Measurements from ENCODE around the gene PKD1L1.

DNA sequence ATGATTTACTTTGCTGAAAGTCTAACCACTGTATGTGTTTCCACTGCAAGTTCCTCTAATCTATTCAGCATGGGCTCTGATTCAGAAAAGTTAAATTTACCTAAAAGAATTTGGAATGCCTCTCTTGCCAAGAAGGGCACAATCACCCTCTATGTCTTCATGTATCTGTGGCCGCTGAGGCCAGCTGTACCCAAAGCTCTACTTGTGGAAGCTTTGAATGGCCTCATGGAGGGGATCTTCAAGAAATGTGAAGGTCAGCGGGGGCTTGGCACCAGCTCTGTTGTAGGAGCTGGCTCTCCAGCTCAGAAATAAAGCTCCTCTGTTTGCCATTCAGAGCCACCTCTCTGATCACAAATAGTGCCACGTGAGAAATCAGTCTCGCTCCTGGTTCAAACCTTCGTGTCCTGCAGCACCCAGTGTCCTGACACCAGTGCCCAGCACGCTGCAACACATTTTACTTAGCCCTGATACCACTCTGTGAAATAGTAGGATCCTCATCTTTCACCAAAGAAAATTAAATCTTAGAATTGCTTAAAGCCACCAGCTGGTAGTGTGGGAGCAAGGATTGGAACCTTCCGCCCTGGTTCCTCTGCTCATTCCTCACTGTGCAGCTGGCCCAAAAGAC, 61.1 kb downstream of the PKD1L1 start:
- TF ChIP-seq CTCF (conservative IDR thresholded peaks at IDR 0.05; ENCODE audit: low read depth, low read length) (no peak), EZH2 (IDR thresholded peaks at IDR 0.05; ENCODE audit: borderline replicate concordance, low read depth, low read length, poor library complexity, severe bottlenecking) (no peak)
